GM19455 (cell line): Measurements from ENCODE around the gene GADL1.

Source experiments
- ATAC-seq: cut with Tn5 transposase; IDR thresholded peaks from one replicate; pipeline ENCODE4 v1.9.1; 2021; ENCODE audit not compliant: unreplicated experiment

GADL1 gene

DNA sequence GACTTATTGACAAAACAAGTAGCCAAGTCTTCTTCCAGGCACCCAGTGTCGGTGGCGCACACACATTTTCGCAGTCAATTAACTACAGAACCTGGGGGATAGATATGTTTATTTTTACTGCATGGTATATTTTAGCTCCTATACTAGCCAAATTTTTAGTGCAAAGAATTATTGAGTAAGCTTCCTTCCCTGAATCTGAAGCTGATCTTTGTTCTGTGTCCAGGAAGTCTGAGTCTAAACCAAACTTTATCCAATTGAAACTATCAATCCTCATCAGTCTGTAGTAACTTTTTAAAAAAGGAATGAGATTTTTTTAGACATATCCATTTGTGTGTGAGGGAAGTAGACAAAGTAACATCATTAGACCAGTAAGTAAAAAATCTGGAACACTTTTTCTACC is 133.1 kb downstream of the GADL1 start:
- ATAC-seq: no peak

DNA sequence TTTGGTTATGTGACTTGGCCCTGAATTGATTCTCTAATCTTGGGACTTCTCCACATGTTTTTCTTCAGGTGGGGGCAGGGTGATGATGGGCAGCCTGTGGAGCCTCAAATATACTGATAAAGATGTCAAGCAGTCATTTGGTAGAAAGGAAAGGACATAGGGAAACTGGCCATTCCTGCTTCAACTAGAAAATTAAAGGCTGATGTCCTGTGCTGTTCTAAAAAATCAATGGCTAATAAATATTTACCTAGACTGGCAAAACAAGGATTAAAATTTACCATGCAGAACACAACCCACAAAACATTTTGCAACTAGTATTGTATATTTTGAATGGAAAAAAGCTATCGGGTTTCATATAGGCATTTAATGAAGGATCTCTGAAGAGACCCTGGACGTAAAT is 133.7 kb downstream of the GADL1 start:
- ATAC-seq: no peak

DNA sequence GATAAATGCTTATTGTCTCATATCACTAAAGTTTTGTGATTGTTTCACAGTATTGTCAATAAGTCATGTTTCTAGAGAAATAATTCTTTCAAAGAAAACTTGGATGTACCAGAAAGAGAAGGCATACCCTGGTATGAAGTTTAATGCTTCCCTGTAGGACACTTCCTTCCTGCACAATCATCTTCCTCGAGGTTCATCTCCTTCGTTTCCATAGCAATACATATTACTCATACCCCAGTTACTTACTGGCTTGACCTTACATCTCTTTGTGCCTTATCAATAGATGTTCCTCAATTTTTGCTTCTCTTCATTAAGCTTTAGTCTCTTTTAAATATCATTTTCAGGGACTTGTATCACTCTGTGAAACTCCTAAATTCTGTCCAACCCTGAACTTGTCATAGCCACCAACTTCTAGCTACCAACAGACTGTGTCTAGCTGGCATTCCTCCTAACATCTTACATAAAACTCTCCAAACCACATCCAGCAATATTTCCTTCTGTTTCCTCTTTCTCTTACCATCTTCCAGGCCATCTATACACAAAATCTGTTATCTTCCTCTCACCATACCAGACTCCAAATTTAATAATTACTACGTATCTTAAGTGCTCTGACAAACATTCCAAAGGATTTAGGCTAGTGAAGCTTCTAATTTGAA is 134.3 kb downstream of the GADL1 start:
- ATAC-seq: no peak

DNA sequence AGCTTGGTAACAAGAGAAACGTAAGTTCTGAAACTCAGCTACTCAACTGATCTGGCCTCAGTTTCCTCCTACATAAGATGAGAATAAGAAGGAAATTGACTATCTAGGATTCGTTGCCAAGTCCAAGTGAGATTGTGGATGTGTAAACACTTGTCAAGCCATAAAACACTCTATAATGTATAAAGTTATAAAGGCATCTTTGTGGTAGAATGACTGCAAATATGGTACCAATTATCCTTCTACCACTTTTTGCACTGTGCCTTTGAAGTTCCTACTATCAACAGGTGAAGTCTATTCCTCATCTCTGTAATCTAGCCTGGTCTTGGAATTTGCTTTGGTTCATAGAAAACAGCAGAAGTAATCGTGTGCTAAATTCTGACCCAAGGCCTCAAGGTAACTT is 138.2 kb downstream of the GADL1 start:
- ATAC-seq: no peak

DNA sequence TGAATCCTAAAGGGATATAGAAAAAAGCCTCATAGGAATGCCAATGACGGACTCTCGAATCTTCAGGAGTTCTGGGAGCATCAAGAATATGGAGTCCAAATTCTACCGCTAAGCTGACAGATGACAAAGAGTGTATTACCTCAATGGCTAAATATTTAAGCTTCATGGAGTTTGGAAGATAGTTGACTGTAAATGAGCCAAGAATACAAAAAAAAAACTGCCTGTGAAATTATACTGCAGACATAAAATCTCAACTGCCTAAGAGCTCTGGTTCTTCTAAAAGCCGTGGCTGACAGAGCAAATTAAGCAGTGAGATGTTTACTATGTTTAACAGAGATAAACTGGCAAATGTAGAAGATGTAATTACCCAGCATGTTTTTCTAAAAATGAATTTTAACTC is 140.0 kb downstream of the GADL1 start:
- no peak for ATAC-seq

DNA sequence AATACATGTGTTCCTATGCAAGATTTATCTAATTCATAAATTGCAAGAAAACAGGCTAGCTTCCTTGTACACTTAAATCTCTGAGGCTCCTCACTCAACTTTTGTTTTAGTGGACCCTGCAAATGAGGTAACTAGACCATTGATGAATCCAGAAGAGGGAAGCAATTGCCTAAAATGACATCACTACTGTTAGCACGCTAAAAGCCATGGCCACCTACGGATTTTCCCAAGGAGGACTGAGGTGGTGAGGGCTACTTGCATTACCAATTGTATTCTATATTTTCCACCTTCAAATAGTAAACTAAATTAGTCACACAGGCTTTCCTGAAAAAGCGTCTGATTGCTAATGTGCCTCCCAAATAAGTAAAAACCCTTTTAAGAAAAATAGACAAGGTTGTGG is 140.7 kb downstream of the GADL1 start:
- no peak for ATAC-seq

DNA sequence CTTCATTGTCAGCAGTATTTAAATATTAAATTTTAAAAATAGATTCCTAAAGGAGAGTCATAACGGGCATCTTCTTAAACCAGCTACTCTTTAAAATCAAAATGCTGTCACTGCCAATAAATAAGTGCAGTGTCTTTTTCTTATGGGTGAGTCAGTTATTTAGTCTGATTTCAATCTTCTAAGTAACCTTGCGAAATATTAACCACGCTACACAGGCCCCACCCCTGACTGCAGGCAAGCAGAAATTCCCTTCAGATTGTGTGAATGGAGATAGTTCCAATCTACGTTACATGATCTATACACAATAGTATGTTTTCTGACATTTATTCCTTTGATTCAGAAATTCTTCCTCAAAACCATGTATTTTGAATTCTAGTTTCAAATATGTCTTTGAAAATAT is 141.5 kb downstream of the GADL1 start:
- ATAC-seq: no peak

DNA sequence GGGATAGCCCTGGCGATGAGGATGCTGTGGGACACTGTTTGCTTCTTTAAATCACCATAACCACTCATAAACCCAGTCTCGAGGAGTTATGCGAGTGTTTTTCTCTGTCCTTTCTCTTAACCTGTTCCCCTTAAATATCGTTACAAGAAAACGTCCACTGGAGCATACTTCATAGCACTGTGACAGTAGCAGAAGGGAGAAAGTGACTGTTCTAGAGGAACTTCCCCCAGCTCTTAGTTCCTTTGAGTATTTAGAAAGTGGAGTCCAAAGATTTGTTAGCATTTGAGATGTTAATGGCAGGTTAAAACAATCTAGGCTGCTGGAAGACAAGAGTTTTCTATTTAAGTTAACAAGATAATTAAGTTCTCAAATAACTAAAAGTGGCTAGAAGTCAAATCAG is 142.0 kb downstream of the GADL1 start:
- ATAC-seq: no peak

DNA sequence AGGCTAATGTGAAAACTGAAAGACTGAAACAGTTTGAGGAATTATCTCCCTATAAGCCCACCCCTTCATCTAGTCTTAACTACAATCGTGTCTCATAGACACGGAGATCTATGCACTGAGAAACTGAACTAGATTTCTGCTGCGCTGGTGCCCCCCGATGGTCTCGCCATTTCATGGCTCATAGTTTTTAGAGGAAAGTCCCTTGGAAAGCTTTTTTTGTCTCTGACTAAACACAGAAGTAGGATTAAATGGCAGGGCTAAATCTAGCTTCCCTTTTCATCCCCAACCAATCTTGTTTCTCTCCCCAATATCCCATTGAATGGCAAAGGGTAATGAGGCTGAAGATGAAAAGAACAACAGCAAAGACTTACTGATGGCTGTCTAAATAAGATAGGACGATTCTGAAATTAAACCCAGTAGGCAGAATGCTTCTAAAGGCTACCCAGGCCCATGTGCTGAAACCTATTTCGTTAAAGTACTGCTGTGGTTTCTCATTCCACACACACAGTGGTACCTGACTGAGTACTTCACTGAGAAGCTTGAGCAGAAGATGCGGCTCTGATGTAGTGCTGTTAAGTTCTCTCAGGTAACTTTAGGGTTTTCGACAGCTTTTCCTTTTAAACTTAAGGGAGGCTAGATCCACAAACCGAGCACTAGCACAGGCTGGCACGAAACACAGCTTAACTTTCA is 142.7 kb downstream of the GADL1 start:
- no peak for ATAC-seq

DNA sequence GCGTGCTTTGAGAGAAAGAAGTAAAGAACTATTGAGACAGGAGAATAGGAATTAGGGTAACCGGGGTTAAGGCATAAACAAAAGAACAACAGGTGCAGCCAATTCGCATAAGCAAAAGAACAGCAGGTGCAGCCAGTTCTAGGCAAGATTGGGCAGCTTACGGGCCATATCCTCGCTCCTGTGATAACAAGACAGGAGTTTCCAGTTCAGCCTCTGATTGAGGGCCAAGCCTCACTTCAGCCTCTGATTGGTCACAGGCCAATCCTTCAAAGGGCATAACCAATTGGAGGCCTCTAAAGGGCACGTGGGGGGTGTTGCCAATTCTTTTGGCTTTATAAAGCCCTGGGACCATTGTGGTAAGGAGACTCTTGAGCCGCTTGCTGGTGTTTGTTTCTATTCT is 143.5 kb downstream of the GADL1 start:
- ATAC-seq: no peak

DNA sequence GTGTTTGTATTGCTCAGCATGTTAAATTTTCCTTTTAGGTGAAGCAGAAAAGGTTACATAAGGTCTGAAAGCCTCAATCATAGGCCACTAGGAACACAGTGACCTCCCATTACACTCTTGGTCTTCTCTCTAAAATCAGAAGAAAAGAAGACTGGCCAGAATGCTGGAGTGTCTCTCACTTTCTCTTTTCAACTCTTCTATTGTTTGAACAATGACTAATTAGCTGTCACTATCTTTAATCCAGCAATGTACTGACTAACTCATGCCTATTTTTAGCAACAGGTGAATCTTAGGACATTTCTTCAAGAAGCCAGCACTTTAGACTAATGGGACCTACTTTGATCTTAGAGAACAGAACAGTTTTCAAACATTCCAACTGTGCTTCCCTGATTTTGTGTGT is 145.2 kb downstream of the GADL1 start:
- no peak for ATAC-seq

DNA sequence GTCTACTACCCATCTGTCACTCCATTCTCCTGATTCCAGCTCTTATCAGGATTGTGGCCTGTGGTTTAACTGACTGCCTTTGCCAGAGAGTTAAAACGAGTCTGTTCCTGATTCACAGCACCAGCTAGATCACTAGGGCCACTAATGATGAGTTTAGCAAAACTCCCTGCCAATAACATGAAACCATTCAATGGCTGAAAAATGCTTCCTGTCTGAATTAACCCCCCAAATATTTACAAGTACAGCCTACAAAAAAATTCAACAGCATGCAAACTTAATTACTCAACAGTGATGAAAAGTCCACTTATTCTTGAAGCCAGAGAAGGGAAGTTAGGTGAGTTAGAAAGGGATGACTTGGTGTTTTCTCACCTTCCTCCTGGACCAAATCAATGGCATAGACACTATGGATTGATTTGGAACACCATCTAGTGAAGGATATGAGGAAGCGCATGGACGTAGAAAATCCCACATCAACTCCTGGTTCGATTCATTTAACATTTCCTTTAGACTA is 146.6 kb downstream of the GADL1 start:
- ATAC-seq: no peak

DNA sequence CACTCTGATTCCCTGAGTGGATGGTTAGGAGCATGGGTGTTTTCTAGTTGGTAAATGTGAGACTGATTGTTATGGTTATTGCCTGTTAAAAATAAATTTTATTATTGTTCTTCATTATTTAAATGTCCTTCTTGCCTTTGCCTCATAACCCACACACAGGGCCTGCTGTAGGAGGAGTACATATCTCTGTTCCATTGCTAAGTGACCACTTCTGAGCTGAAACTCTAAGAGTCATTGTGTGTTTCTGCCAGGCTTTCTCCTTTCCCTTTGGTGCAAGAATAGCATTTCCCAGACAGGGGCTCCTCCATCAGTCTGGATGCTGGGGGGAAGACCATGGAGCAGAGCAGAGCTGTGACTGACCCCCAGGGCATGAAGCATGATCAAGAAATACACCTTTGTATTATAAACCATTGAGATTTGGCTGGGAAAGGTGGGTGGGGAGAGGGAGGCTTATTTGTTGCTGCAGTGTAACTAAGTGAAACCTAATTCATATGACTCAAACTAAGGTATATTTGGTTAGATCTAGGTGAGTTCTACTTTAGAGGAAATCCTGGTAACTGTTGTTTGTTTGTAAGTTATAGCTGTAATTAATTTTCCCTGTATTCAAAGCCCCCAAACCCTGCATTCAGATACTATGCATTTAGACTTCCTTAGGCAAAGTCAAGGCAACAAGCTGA is 150.7 kb downstream of the GADL1 start:
- ATAC-seq: no peak

DNA sequence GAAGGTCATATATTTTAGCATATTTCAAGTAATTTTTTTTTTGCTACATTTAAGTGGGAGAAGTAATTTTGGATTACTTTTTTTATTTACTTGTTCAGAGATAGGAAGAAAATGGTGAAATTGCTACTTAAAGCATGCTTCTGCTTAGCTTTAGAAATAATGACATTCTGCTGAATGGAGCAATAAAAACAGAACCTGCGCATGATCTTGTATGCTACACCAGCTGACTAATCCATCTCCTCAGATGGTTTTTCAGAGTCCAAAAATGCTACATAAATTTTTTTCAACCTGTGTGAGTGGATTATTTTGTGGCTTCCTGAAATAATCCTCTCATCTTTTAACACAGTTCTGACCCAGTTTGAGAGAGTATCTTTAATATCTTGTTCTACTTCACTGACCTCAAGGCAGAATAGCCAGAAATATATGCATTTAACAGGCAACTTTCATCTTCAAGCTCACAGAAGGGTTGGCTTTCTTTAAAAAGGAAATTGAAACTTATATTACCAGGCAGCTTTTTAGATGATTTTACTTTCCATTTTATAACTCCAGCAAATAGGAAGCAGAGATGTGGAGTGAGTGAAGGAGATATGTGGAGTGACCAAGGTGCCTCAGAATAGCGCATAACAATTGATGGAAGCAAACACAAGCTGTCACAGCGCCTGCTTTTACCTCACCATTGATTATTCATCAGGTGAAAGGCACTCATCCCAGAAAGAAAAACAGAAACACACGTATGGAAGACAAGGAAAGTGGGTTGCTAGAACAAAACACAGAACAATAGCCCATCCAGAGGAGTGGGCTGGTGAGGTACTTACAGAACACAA is 151.5 kb downstream of the GADL1 start:
- ATAC-seq: no peak

DNA sequence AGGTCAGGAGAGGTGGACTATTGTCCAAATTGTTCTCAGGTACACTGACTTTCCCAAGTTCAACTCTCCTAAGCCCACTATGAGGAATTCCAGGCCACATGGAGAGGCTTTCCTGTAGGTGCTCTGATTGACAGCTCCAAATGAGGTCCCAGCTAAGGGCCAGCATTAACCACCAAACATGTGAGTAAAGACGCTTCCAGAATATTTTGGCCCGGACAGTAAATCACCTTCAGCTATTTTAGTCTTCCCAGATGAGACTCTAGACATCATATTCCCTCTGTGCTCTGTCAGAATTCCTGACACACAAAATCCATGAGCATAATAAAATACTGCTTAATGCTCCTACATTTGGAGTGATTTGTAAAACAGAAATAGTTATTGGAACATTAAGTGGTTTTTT is 152.6 kb downstream of the GADL1 start:
- no peak for ATAC-seq

DNA sequence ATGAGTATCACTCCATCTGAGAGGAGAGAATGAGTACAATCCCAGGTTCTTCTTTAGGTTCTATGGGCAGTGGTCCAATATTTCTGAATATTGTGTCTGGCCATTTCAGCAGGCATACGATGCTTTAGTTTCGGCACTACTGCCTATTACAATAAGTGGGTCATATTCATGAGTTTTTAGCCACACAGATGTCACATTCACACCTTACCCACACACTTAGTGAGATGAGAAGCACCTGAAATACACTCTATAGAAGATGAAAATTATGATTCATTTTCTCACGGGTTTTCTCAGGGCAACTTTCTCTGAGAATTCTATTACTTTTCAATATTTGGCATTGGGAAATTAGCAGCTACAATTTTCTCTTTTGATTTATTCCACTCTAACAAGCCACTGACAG is 155.9 kb downstream of the GADL1 start:
- no peak for ATAC-seq

DNA sequence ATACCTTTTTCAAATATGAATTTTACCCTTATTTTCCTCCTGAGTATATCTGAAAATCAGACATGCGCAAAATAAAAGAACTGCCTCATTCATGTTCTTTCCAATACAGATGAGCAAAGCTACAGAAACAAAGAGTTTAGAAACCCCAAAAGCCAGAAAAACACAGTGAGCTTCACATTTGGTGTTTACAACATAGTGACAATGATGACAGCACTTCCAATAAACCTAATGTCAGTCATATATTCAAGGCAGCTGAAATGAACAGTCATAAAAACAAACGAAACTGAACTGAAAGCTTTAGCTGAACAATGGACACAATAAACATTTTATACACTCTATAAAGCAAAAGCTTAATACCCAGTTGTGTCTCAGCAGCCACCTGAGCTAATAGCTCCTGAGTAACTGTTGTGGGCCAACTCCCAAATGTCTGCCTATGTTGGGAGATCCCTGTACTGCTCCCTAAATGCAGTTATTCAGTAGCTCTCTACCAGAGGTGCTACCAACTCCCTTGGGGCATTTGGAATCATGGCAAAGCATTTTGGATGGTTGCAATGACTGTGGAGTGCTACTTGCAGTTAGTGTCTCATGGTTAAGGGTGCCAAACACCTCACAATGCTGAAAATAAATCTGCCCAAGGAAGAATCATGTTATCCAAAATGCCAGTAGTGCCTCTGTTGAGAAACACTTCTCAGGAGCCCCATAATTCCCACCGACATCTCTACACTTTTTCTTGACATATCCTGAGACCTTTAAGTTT is 156.5 kb downstream of the GADL1 start:
- no peak for ATAC-seq

DNA sequence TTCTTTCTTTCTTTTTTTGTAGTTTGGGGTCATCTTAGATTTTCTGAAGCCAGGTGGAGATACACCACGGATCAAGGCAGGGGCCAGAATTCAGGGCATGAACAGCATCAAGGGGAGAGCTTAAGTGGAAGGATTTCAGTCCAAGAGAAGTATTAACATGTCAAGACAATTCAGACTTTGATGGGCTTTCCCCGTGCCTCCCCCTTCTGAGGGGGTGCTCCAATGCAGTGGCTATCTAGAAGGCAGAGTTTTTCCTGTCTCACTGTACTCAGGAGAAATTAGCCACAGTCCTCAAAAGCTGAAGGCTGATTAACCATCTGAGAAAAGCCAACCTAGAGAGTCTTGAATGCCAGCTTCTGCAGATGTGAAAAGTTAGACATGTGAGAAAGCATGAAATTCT is 160.8 kb downstream of the GADL1 start:
- no peak for ATAC-seq

DNA sequence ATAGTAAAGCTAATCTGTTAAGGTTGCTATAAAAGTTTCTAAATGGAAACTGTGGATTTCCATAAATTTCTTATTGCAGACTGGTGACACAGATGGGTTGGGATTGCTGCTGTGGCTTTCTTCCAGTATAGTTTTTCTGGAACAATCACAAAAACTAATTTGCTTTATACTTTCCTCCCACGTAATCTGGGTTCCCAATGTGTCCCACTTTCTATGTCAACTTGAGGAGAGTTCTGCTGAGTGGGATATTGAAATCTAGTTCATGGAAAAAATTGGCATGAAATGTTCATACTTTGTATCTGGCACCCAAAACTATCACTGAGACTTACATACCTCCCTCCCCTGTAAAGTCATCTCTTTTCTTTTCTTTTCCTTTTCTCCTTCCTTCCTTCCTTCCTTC is 161.3 kb downstream of the GADL1 start:
- no peak for ATAC-seq

DNA sequence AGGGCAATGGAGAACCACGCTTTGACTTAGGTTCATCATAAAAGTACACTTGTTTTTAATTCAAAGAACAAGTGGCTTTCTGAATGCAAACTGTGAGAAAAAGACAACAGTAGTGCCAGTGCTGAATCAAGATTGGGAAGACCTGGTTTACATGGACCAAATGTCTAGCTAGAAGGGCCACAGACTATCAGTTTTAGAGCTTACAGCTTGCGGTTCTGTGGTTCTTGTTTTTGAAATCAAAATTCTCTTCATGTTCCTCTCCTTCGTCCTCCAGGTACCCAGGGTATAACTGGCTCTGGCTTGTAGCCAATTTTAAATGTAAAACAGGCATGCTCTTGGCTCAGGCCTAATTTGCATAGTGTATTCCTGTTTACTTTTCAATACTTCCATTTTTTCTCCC is 163.5 kb downstream of the GADL1 start:
- ATAC-seq: no peak

DNA sequence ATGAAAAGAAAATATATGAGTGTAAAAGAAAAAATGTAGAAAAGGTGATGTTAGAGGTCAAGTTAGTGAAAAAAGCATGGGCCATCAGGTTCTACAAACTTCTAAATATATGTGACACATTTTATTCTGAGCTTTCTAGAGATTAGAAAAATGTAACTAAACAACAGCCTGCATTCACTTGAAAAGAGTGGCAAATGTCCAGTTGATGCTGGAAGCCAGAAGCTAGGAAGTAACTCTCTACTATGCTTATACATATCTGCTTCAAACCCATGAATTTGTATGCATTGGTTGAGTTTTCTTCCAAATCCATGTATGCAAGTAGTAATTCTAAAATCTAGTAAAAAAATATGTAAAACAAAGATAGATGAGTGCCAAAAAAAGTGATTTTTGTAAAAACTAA is 164.5 kb downstream of the GADL1 start:
- no peak for ATAC-seq
